ENCODE data around the gene MCL1. TPM values are rescaled to one million over a fixed set of nuclear protein-coding genes. Genes with fewer than 3 reads are reported as not detected.

The MCL1 gene
- total RNA-seq, 1 experiment from 2014 or later = 145 TPM

- Histone ChIP-seq H3K4me3 (no peak overlapping the region), H3K4me1 (replicated peaks; ENCODE audit: insufficient read depth) (peaks cover 21% of the 10 kb centered on the region), H3K27me3 (ENCODE audit: insufficient read depth, low read depth) (no peaks in the 10 kb centered on the region), H3K9me2 (ENCODE audit: insufficient read depth) (no peaks in the 10 kb centered on the region), H3K27ac (no peak overlapping the region), H3K36me3 (ENCODE audit: low read depth) (no peaks in the 10 kb centered on the region), H4K20me1 (ENCODE audit: insufficient read depth) (no peaks in the 10 kb centered on the region), H2AFZ (no peak overlapping the region), H3K4me2 (no peak overlapping the region), H3K79me2 (ENCODE audit: low read depth) (no peaks in the 10 kb centered on the region), H3F3A (ENCODE audit: insufficient read depth, low read depth) (peaks cover 22% of the 10 kb centered on the region), H3K9me3 (ENCODE audit: insufficient read depth, low read depth) (no peaks in the 10 kb centered on the region)
- BruUV-seq (replicated peaks) = no TSS peak
- ChIA-PET POLR2A (ENCODE audit: unreplicated experiment) (interaction anchor here (0.6 kb wide), 1 partner anchor 345 kb away, joined by 6 read pairs; no protein-coding TSS in a partner anchor), CTCF (no interaction called here)
- no peak for TF ChIP-seq EZH2 (IDR thresholded peaks at IDR 0.05; ENCODE audit: low read depth)
- TF ChIP-seq, protein P1, sequence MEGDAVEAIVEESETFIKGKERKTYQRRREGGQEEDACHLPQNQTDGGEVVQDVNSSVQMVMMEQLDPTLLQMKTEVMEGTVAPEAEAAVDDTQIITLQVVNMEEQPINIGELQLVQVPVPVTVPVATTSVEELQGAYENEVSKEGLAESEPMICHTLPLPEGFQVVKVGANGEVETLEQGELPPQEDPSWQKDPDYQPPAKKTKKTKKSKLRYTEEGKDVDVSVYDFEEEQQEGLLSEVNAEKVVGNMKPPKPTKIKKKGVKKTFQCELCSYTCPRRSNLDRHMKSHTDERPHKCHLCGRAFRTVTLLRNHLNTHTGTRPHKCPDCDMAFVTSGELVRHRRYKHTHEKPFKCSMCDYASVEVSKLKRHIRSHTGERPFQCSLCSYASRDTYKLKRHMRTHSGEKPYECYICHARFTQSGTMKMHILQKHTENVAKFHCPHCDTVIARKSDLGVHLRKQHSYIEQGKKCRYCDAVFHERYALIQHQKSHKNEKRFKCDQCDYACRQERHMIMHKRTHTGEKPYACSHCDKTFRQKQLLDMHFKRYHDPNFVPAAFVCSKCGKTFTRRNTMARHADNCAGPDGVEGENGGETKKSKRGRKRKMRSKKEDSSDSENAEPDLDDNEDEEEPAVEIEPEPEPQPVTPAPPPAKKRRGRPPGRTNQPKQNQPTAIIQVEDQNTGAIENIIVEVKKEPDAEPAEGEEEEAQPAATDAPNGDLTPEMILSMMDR (conservative IDR thresholded peaks at IDR 0.05) = no peak
- DNase-seq = no peak
- intact Hi-C loops (cut with micrococcal nuclease; ENCODE audit: unreplicated experiment) = no loop called here
These were observed 33.0 kb downstream of the MCL1 start for GRCh38 chr1:150546294-150546937.

DNA sequence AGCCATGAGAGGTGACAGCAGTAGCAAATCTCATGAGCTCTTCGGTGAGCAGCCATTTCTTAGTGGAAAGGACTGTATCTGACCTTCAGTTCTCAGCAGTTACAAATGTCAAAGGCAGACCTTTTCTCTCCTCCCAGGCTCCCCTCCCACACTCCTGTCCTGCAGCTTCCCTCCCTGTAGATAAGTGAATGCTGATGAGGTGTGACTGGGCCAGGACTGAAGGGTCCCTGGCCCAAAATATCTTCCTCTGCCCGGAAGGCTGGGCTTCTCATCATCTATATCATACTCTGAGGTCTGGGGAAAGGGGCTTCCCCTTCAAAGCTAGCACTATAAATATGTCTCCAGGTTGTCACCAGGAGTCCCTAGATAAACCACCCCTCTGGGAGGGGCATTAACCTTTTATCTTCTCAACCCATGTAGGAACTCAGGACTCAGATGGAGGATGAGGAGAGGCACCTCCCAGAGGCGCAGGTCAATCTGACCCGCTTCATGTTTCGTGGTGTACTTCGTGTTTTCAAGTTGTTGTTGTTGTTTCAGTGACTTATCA is 33.9 kb downstream of the MCL1 start:
- DNase-seq = no peak
- Histone ChIP-seq H3F3A (ENCODE audit: insufficient read depth, low read depth) (peaks cover 13% of the 10 kb centered on the region; the same call in 1 of the 2 replicates), H3K4me1 (replicated peaks; ENCODE audit: insufficient read depth) (peaks cover 12% of the 10 kb centered on the region), H3K36me3 (ENCODE audit: low read depth) (no peaks in the 10 kb centered on the region), H3K79me2 (ENCODE audit: low read depth) (no peaks in the 10 kb centered on the region), H3K4me3 (no peak overlapping the region), H2AFZ (no peak overlapping the region), H3K27ac (no peak overlapping the region), H3K9me3 (ENCODE audit: insufficient read depth, low read depth) (no peaks in the 10 kb centered on the region), H3K4me2 (no peak overlapping the region), H3K27me3 (ENCODE audit: insufficient read depth, low read depth) (no peaks in the 10 kb centered on the region), H4K20me1 (ENCODE audit: insufficient read depth) (no peaks in the 10 kb centered on the region), H3K9me2 (ENCODE audit: insufficient read depth) (no peaks in the 10 kb centered on the region)
- TF ChIP-seq, protein P1 (conservative IDR thresholded peaks at IDR 0.05) = no peak
- TF ChIP-seq EZH2 (IDR thresholded peaks at IDR 0.05; ENCODE audit: low read depth) = no peak
- ChIA-PET POLR2A (ENCODE audit: unreplicated experiment) (interaction anchor here (0.6 kb wide), 1 partner anchor 12 kb away, joined by 5 read pairs; no protein-coding TSS in a partner anchor), CTCF (no interaction called here)
- intact Hi-C loops (cut with micrococcal nuclease; ENCODE audit: unreplicated experiment) = no loop called here
- BruUV-seq (replicated peaks) = no TSS peak

- CTCF ChIA-PET = no interaction called here
- intact Hi-C loops (cut with micrococcal nuclease; ENCODE audit: unreplicated experiment) = no loop called here
These were observed 35.2 kb downstream of the MCL1 start for GRCh38 chr1:150544204-150544603.

More at GRCh38 chr1:150544204-150544603, 35.2 kb downstream of the MCL1 start:
- Histone ChIP-seq H4K20me1 (ENCODE audit: insufficient read depth) (no peaks in the 10 kb centered on the region), H3K4me2 (no peak overlapping the region), H2AFZ (no peak overlapping the region), H3K4me1 (replicated peaks; ENCODE audit: insufficient read depth) (no peaks in the 10 kb centered on the region), H3K4me3 (no peak overlapping the region), H3K9me3 (ENCODE audit: insufficient read depth, low read depth) (no peaks in the 10 kb centered on the region), H3K79me2 (ENCODE audit: low read depth) (no peaks in the 10 kb centered on the region), H3K9me2 (ENCODE audit: insufficient read depth) (no peaks in the 10 kb centered on the region), H3K36me3 (ENCODE audit: low read depth) (no peaks in the 10 kb centered on the region), H3F3A (ENCODE audit: insufficient read depth, low read depth) (0 out of 2 replicates have a peak, but pooled peaks cover 5% of the 10 kb centered on the region), H3K27me3 (ENCODE audit: insufficient read depth, low read depth) (no peaks in the 10 kb centered on the region), H3K27ac (no peak overlapping the region)
- no peak for DNase-seq
- POLR2A ChIA-PET (ENCODE audit: unreplicated experiment) = interaction anchor here (0.6 to 0.7 kb wide), 3 partner anchors 80 to 473 kb away, joined by 3 to 12 read pairs (median 4); no protein-coding TSS in a partner anchor
- TF ChIP-seq, protein P1 (conservative IDR thresholded peaks at IDR 0.05) = no peak
- TF ChIP-seq EZH2 (IDR thresholded peaks at IDR 0.05; ENCODE audit: low read depth) = no peak
- no TSS peak for BruUV-seq (replicated peaks)
